GM10248 (cell line): ENCODE measurements around the gene FAM151B.
"Not testable (repeated sequence)": the region's sequence is repeated elsewhere in the genome, so short reads cannot be mapped to it uniquely, and the experiment has no call there.

ENCODE experiments used
- CTCF ChIA-PET: fragments of 300-600 bp; sonication (Branson Sonifier 250); formaldehyde crosslinking; extraction: SDS; loops from one replicate; lab custom pipeline; 2021; ENCODE audit warnings: antibody characterized with exemption; lab: Yijun Ruan, JAX
- POLR2A ChIA-PET: fragments of 350-650 bp; sonication (Branson Sonifier 250); formaldehyde crosslinking; extraction: SDS; loops from one replicate; lab custom pipeline; 2020; ENCODE audit warnings: antibody characterized with exemption; lab: Yijun Ruan, JAX
- DNase-seq: peaks from one replicate; pipeline ENCODE4 v3.0.0; 2012; ENCODE audit errors: extremely low spot score
- CTCF ChIP-seq: IDR thresholded peaks from 2 replicates; pipeline ENCODE4 v1.5.1; 2012; ENCODE audit warnings: mild to moderate bottlenecking, low read depth; ENCODE audit errors: extremely low read depth, missing control alignments, control extremely low read depth

FAM151B gene

GRCh38 chr5:80576383-80576782 is 88.5 kb downstream of the FAM151B start:
- CTCF ChIA-PET = interaction anchor here (0.7 kb wide), 1 partner anchor 60 kb away, joined by 3 read pairs; no protein-coding TSS in a partner anchor

GRCh38 chr5:80577707-80578106 is 89.8 kb downstream of the FAM151B start:
- ChIA-PET POLR2A (no interaction called here), CTCF (no interaction called here)
- no peak for TF ChIP-seq CTCF
- no peak for DNase-seq

More at GRCh38 chr5:80576383-80576782, 88.5 kb downstream of the FAM151B start:
- no peak for TF ChIP-seq CTCF
- POLR2A ChIA-PET = no interaction called here
- DNase-seq = no peak

GRCh38 chr5:80579050-80579449 is 91.2 kb downstream of the FAM151B start:
- CTCF ChIA-PET = no interaction called here
- no peak for TF ChIP-seq CTCF

GRCh38 chr5:80580291-80580690 is 92.4 kb downstream of the FAM151B start:
- DNase-seq, POLR2A ChIA-PET, CTCF ChIA-PET: not testable (repeated sequence)

More at GRCh38 chr5:80579050-80579449, 91.2 kb downstream of the FAM151B start:
- POLR2A ChIA-PET = no interaction called here
- DNase-seq = no peak

GRCh38 chr5:80584770-80585169 is 96.9 kb downstream of the FAM151B start:
- DNase-seq = no peak
- TF ChIP-seq CTCF = no peak
- ChIA-PET POLR2A (no interaction called here), CTCF (no interaction called here)

GRCh38 chr5:80588858-80589540 is 101.1 kb downstream of the FAM151B start:
- no peak for DNase-seq
- POLR2A ChIA-PET = no interaction called here
- CTCF ChIA-PET = interaction anchor here (0.6 kb wide), 1 partner anchor 272 kb away, joined by 3 read pairs; no protein-coding TSS in a partner anchor
- no peak for TF ChIP-seq CTCF

- ChIA-PET POLR2A (no interaction called here), CTCF (no interaction called here)
- DNase-seq = no peak
- TF ChIP-seq CTCF = no peak
These were observed 102.9 kb downstream of the FAM151B start for GRCh38 chr5:80590766-80591165.
